H1 (cell line): ENCODE measurements around the gene RNF130. TPM values are rescaled to one million over a fixed set of nuclear protein-coding genes. Genes with fewer than 3 reads are reported as not detected.

Experiments used
- BRCA1 ChIP-seq: IDR thresholded peaks from 2 replicates; pipeline ENCODE4 v1.6.1; 2012; ENCODE audit warnings: low read depth, low read length, improper control_type of control experiment
- GTF2F1 ChIP-seq: IDR thresholded peaks from 2 replicates; pipeline ENCODE4 v1.6.1; 2012; ENCODE audit warnings: low read depth, low read length, improper control_type of control experiment, borderline replicate concordance
- KDM5A ChIP-seq: fragments of 200-600 bp; IDR thresholded peaks from 2 replicates; pipeline ENCODE4 v1.7.1; 2012; ENCODE audit warnings: mild to moderate bottlenecking, low read length, inconsistent platforms, mixed read lengths
- NANOG ChIP-seq: IDR thresholded peaks from 2 replicates; pipeline ENCODE4 v1.6.1; 2011; ENCODE audit warnings: low read length, low read depth, mild to moderate bottlenecking, inconsistent platforms; ENCODE audit not compliant: insufficient read depth, poor library complexity, severe bottlenecking
- NRF1 ChIP-seq: IDR thresholded peaks from 2 replicates; pipeline ENCODE4 v1.6.1; 2011; ENCODE audit warnings: mild to moderate bottlenecking, low read depth, low read length, improper control_type of control experiment
- SUZ12 ChIP-seq: fragments of 200-600 bp; sonication (generic); IDR thresholded peaks from 2 replicates; pipeline ENCODE4 v1.6.1; 2012; ENCODE audit warnings: mild to moderate bottlenecking, inconsistent platforms, low read length, moderate library complexity, mixed read lengths
- TAF1 ChIP-seq: IDR thresholded peaks from 2 replicates; pipeline ENCODE4 v1.6.1; 2011; ENCODE audit warnings: mild to moderate bottlenecking, low read depth, low read length
- YY1 ChIP-seq: IDR thresholded peaks from 2 replicates; pipeline ENCODE4 v1.6.1; 2011; ENCODE audit warnings: low read depth, mild to moderate bottlenecking, low read length
- ZNF274 ChIP-seq: IDR thresholded peaks from 2 replicates; pipeline ENCODE4 v1.7.0; 2012; ENCODE audit warnings: low read length, borderline replicate concordance; ENCODE audit errors: extremely low read depth
- polyA plus RNA-seq, 7 experiments: library from polyadenylated mRNA; depleted of rRNA in 3 of 7; stranded (reverse) in 5 of 7; unstranded in 2 of 7; fragments of >200 nt in 5 of 7; fragments of 200-250 nt in 2 of 7; gene quantifications; 1 replicate in 5 of 7; 2 replicates in 1 of 7; 4 replicates in 1 of 7; pipeline versions ENCODE4 v1.2.1 to v1.2.3, GENCODE V29; 2011 to 2013; ENCODE audit warnings: missing spikeins in 2 of 7, mixed read lengths in 2 of 7
- total RNA-seq: library from RNA; stranded (reverse); fragmentation: NEBNext Ultra II Directional; extraction: Animal tissue kit (Norgen Biotek cat#: 25700); gene quantifications from 2 replicates; pipeline ENCODE4 v1.2.1, GENCODE V29; 2021
- TF ChIP-seq, protein P1 (sequence below): fragments of 300-600 bp; sonication (generic); IDR thresholded peaks from 2 replicates; pipeline ENCODE4 v1.7.1; 2012; ENCODE audit warnings: low read length, moderate library complexity, mild to moderate bottlenecking, inconsistent platforms; ENCODE audit not compliant: insufficient replicate concordance

Gene RNF130
- total and polyA plus RNA-seq, 2 of the 8 experiments (the other 6 are each of a cell fraction or from before 2014, with no cell fraction given), result 65.1 to 70.0 TPM

- TF ChIP-seq, protein P1, sequence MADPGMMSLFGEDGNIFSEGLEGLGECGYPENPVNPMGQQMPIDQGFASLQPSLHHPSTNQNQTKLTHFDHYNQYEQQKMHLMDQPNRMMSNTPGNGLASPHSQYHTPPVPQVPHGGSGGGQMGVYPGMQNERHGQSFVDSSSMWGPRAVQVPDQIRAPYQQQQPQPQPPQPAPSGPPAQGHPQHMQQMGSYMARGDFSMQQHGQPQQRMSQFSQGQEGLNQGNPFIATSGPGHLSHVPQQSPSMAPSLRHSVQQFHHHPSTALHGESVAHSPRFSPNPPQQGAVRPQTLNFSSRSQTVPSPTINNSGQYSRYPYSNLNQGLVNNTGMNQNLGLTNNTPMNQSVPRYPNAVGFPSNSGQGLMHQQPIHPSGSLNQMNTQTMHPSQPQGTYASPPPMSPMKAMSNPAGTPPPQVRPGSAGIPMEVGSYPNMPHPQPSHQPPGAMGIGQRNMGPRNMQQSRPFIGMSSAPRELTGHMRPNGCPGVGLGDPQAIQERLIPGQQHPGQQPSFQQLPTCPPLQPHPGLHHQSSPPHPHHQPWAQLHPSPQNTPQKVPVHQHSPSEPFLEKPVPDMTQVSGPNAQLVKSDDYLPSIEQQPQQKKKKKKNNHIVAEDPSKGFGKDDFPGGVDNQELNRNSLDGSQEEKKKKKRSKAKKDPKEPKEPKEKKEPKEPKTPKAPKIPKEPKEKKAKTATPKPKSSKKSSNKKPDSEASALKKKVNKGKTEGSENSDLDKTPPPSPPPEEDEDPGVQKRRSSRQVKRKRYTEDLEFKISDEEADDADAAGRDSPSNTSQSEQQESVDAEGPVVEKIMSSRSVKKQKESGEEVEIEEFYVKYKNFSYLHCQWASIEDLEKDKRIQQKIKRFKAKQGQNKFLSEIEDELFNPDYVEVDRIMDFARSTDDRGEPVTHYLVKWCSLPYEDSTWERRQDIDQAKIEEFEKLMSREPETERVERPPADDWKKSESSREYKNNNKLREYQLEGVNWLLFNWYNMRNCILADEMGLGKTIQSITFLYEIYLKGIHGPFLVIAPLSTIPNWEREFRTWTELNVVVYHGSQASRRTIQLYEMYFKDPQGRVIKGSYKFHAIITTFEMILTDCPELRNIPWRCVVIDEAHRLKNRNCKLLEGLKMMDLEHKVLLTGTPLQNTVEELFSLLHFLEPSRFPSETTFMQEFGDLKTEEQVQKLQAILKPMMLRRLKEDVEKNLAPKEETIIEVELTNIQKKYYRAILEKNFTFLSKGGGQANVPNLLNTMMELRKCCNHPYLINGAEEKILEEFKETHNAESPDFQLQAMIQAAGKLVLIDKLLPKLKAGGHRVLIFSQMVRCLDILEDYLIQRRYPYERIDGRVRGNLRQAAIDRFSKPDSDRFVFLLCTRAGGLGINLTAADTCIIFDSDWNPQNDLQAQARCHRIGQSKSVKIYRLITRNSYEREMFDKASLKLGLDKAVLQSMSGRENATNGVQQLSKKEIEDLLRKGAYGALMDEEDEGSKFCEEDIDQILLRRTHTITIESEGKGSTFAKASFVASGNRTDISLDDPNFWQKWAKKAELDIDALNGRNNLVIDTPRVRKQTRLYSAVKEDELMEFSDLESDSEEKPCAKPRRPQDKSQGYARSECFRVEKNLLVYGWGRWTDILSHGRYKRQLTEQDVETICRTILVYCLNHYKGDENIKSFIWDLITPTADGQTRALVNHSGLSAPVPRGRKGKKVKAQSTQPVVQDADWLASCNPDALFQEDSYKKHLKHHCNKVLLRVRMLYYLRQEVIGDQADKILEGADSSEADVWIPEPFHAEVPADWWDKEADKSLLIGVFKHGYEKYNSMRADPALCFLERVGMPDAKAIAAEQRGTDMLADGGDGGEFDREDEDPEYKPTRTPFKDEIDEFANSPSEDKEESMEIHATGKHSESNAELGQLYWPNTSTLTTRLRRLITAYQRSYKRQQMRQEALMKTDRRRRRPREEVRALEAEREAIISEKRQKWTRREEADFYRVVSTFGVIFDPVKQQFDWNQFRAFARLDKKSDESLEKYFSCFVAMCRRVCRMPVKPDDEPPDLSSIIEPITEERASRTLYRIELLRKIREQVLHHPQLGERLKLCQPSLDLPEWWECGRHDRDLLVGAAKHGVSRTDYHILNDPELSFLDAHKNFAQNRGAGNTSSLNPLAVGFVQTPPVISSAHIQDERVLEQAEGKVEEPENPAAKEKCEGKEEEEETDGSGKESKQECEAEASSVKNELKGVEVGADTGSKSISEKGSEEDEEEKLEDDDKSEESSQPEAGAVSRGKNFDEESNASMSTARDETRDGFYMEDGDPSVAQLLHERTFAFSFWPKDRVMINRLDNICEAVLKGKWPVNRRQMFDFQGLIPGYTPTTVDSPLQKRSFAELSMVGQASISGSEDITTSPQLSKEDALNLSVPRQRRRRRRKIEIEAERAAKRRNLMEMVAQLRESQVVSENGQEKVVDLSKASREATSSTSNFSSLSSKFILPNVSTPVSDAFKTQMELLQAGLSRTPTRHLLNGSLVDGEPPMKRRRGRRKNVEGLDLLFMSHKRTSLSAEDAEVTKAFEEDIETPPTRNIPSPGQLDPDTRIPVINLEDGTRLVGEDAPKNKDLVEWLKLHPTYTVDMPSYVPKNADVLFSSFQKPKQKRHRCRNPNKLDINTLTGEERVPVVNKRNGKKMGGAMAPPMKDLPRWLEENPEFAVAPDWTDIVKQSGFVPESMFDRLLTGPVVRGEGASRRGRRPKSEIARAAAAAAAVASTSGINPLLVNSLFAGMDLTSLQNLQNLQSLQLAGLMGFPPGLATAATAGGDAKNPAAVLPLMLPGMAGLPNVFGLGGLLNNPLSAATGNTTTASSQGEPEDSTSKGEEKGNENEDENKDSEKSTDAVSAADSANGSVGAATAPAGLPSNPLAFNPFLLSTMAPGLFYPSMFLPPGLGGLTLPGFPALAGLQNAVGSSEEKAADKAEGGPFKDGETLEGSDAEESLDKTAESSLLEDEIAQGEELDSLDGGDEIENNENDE, result no peak
- no peak for TF ChIP-seq BRCA1
- TF ChIP-seq SUZ12, result no peak
- no peak for TF ChIP-seq GTF2F1
- TF ChIP-seq YY1, result no peak
- no peak for TF ChIP-seq KDM5A
- TF ChIP-seq NRF1, result no peak
- TF ChIP-seq TAF1, result no peak
- no peak for TF ChIP-seq ZNF274
- TF ChIP-seq NANOG, result no peak
- TF ChIP-seq, all 59 proteins: peak for 0
Observed at GRCh38 chr5:179953987-179954386, 117.6 kb downstream of the RNF130 start (continued).
